HL-60 (cell line): ENCODE measurements around the gene COQ10B.

Experiments
- CTCF ChIP-seq: IDR thresholded peaks from one replicate; pipeline ENCODE4 v1.5.1; 2011; ENCODE audit warnings: low read length, control low read depth, inconsistent platforms; ENCODE audit not compliant: insufficient read depth
- POLR2AphosphoS5 ChIP-seq: IDR thresholded peaks from 2 replicates; pipeline ENCODE4 v1.6.1; 2012; ENCODE audit warnings: low read depth
- REST ChIP-seq: IDR thresholded peaks from 2 replicates; pipeline ENCODE4 v1.6.1; 2012; ENCODE audit warnings: low read depth; ENCODE audit not compliant: insufficient replicate concordance

- TF ChIP-seq POLR2AphosphoS5 (no peak), CTCF (no peak), REST (no peak)
Observed at GRCh38 chr2:197513915-197514314, 60.6 kb downstream of the COQ10B start.
